HG03135 (cell line): Measurements from ENCODE around the gene DEGS2.

ENCODE experiments used
- ATAC-seq: cut with Tn5 transposase; IDR thresholded peaks from one replicate; pipeline ENCODE4 v1.9.1; 2021; ENCODE audit warnings: mild to moderate bottlenecking, moderate library complexity; ENCODE audit not compliant: unreplicated experiment

Gene DEGS2

GRCh38 chr14:100096656-100097055 lies 62.8 kb downstream of the DEGS2 start:
- ATAC-seq, result no peak
